ENCODE results near the gene LOXL3.
A peak's percentile ranks its signal among the peaks of the same experiment; 100 is the strongest.

LOXL3 gene

GRCh38 chr2:74548900-74549826 lies 4.6 kb downstream of the LOXL3 start:
- DNase-seq: peak; percentile 83

GRCh38 chr2:74548285-74548899 lies 5.3 kb downstream of the LOXL3 start:
- peak; percentile 57 for DNase-seq

- no peak for DNase-seq
Observed at GRCh38 chr2:74546004-74546403, 7.7 kb downstream of the LOXL3 start.

GRCh38 chr2:74544634-74545033 lies 9.1 kb downstream of the LOXL3 start:
- DNase-seq: peak; percentile 64

- DNase-seq: no peak
Observed at GRCh38 chr2:74542978-74543377, 10.8 kb downstream of the LOXL3 start.

- DNase-seq: no peak
Observed at GRCh38 chr2:74540291-74540690, 13.5 kb downstream of the LOXL3 start.

GRCh38 chr2:74538881-74539339 lies 14.8 kb downstream of the LOXL3 start:
- DNase-seq: no peak

- DNase-seq: no peak
Observed at GRCh38 chr2:74537140-74537539, 16.6 kb downstream of the LOXL3 start.

GRCh38 chr2:74536166-74536950 lies 17.4 kb downstream of the LOXL3 start:
- no peak for DNase-seq

- DNase-seq: no peak
Observed at GRCh38 chr2:74535440-74535965, 18.2 kb downstream of the LOXL3 start.

GRCh38 chr2:74534411-74534810 lies 19.3 kb downstream of the LOXL3 start:
- no peak for DNase-seq

- DNase-seq: no peak
Observed at GRCh38 chr2:74533464-74533863, 20.3 kb downstream of the LOXL3 start.

- DNase-seq: peak; percentile 69
Observed at GRCh38 chr2:74532222-74532621, 21.5 kb downstream of the LOXL3 start.

- DNase-seq: no peak
Observed at GRCh38 chr2:74531666-74532065, 22.1 kb downstream of the LOXL3 start.

GRCh38 chr2:74530239-74531187 lies 23.2 kb downstream of the LOXL3 start:
- peak; percentile 79 for DNase-seq

GRCh38 chr2:74529357-74530238 lies 24.1 kb downstream of the LOXL3 start, which contains the start of the genes AUP1 and HTRA2:
TSS of gene AUP1 (minus strand) at chr2:74529706. CDS start at chr2:74529629, 77 bp downstream.
TSS of gene HTRA2 (plus strand) at chr2:74529933. CDS start at chr2:74530007, 74 bp downstream.
- peak; percentile 100 for DNase-seq

GRCh38 chr2:74528600-74529356 lies 25.0 kb downstream of the LOXL3 start:
- DNase-seq: no peak

- DNase-seq: no peak
Observed at GRCh38 chr2:74527741-74528140, 26.0 kb downstream of the LOXL3 start.

GRCh38 chr2:74526649-74527230 lies 27.0 kb downstream of the LOXL3 start:
- no peak for DNase-seq
